GM12892 (cell line): ENCODE results near the gene PLS1.

Source experiments
- POLR2A ChIP-seq: IDR thresholded peaks from 2 replicates; pipeline ENCODE4 v1.6.1; 2011; ENCODE audit warnings: low read depth, low read length, control low read depth
- POLR2AphosphoS5 ChIP-seq: IDR thresholded peaks from 2 replicates; pipeline ENCODE4 v1.6.1; 2011; ENCODE audit warnings: low read depth, low read length, control low read depth
- TAF1 ChIP-seq: IDR thresholded peaks from 2 replicates; pipeline ENCODE4 v1.6.1; 2011; ENCODE audit warnings: low read depth, mild to moderate bottlenecking, control low read depth, low read length, borderline replicate concordance

DNA sequence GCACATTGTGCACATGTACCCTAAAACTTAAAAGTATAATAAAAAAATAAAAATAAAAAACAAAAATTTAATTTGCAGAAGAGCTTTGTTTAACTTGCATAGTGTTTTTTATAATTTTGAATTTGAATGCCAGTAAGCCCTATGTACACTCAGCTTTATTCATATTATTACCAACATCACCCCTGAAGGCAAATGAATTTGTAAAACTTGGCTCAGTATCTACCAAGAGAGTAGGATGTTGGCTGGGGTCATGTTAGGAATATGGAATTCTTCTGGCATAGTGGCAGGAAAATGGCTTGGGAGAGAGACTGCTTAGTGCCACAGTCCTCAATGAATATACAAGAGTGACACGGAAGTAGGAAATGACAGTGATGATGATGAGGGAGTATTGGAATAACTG is 158.3 kb downstream of the PLS1 start:
- TF ChIP-seq POLR2A (no peak), POLR2AphosphoS5 (no peak), TAF1 (no peak)
